Measurements from ENCODE around the gene NOX3. TPM values are rescaled to one million over a fixed set of nuclear protein-coding genes. Genes with fewer than 3 reads are reported as not detected.

NOX3 gene
- total RNA-seq, 1 experiment from 2014 or later: not detected

DNA sequence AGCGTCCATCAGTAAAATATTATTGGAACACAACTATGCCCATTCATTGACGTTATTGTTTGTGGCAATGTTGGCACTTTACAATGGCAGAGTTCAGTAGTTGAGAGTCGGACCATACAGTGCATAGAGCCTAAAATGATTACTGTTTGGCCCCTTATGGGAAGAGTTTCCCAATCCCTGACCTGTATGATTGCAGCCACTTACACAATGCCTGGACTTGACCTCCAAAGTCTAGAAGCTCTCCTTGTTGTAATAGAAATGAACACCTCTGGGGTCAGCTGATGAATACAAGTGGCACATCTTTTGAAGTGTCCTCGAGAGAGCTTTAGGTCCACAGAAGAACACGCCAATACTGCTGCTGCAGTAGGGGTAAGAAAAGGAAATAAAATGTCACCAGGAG is 59.0 kb downstream of the NOX3 start:
- Histone ChIP-seq H3K27me3 (ENCODE audit: insufficient read depth, low read length) (no peaks in the 10 kb centered on the region), H3K23ac (ENCODE audit: insufficient read length, low read depth, low read length) (no peak overlapping the region), H3K9ac (ENCODE audit: extremely low read depth, insufficient read length, low read length) (no peak overlapping the region), H3K18ac (ENCODE audit: insufficient read length, low read depth, low read length) (no peak overlapping the region), H2BK15ac (ENCODE audit: low read depth, low read length) (no peak overlapping the region), H4K91ac (ENCODE audit: insufficient read length, low read depth, low read length) (no peak overlapping the region), H3K4me2 (ENCODE audit: insufficient read depth, insufficient read length, low read length) (no peak overlapping the region), H3K79me2 (ENCODE audit: insufficient read depth, low read length) (no peaks in the 10 kb centered on the region), H3K9me3 (ENCODE audit: control insufficient read depth, low read depth, low read length) (no peaks in the 10 kb centered on the region), H3K14ac (ENCODE audit: insufficient read depth, low read length) (no peak overlapping the region), H3K56ac (ENCODE audit: insufficient read length, low read depth, low read length) (no peak overlapping the region), H3K23me2 (ENCODE audit: insufficient read length, low read depth, low read length, poor library complexity, severe bottlenecking) (no peaks in the 10 kb centered on the region), H2BK20ac (ENCODE audit: low read depth, low read length, poor library complexity, severe bottlenecking) (no peak overlapping the region), H3K4me1 (ENCODE audit: insufficient read depth, low read length) (no peaks in the 10 kb centered on the region), H2AFZ (ENCODE audit: low read length) (no peak overlapping the region), H2BK120ac (ENCODE audit: low read depth, low read length, poor library complexity, severe bottlenecking) (no peak overlapping the region), H4K20me1 (ENCODE audit: control insufficient read depth, insufficient read depth, insufficient read length) (no peaks in the 10 kb centered on the region), H3T11ph (ENCODE audit: low read length) (no peak overlapping the region), H4K8ac (replicated peaks; ENCODE audit: insufficient read length, low read depth, low read length) (no peak overlapping the region), H4K5ac (ENCODE audit: insufficient read length, low read depth, low read length) (no peak overlapping the region), H2BK5ac (ENCODE audit: insufficient read length, low read length) (no peak overlapping the region), H3K79me1 (ENCODE audit: insufficient read depth, low read depth, low read length, poor library complexity, severe bottlenecking) (no peaks in the 10 kb centered on the region), H3K4ac (ENCODE audit: low read depth, low read length) (no peak overlapping the region), H2BK12ac (ENCODE audit: insufficient read length, low read depth, low read length) (no peak overlapping the region), H2AK5ac (ENCODE audit: insufficient read length, low read length) (no peak overlapping the region), H3K27ac (ENCODE audit: insufficient read length, low read depth, low read length) (no peak overlapping the region)
- no peaks in the 10 kb centered on the region for H3K27me3 Mint-ChIP-seq (ENCODE audit: low read depth)
- H3K27ac Mint-ChIP-seq: no peak overlapping the region; a peak in 1 of 7 replicates
- H3K9me3 Mint-ChIP-seq: no peaks in the 10 kb centered on the region
- DNase-seq: no peak
- WGBS (ENCODE audit: extremely low coverage, insufficient read length, low lambda C conversion rate): no CpG with 5 or more reads among the region's 5 CpGs
- no peaks in the 10 kb centered on the region for H3K36me3 Mint-ChIP-seq (ENCODE audit: insufficient read depth in 1 of 3, low read depth in 3 of 3)
- H3K4me1 Mint-ChIP-seq: no peaks in the 10 kb centered on the region
- no peak overlapping the region for H3K4me3 Mint-ChIP-seq
- TF ChIP-seq, protein P1, sequence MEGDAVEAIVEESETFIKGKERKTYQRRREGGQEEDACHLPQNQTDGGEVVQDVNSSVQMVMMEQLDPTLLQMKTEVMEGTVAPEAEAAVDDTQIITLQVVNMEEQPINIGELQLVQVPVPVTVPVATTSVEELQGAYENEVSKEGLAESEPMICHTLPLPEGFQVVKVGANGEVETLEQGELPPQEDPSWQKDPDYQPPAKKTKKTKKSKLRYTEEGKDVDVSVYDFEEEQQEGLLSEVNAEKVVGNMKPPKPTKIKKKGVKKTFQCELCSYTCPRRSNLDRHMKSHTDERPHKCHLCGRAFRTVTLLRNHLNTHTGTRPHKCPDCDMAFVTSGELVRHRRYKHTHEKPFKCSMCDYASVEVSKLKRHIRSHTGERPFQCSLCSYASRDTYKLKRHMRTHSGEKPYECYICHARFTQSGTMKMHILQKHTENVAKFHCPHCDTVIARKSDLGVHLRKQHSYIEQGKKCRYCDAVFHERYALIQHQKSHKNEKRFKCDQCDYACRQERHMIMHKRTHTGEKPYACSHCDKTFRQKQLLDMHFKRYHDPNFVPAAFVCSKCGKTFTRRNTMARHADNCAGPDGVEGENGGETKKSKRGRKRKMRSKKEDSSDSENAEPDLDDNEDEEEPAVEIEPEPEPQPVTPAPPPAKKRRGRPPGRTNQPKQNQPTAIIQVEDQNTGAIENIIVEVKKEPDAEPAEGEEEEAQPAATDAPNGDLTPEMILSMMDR (conservative IDR thresholded peaks at IDR 0.05): no peak
